ENCODE results near the gene TAF1C. TPM values are rescaled to one million over a fixed set of nuclear protein-coding genes. Genes with fewer than 3 reads are reported as not detected.

The TAF1C gene
- total and polyA plus RNA-seq, 2 of the 4 experiments (the other 2 are of a cell fraction) = 7.3 to 35.5 TPM

DNA sequence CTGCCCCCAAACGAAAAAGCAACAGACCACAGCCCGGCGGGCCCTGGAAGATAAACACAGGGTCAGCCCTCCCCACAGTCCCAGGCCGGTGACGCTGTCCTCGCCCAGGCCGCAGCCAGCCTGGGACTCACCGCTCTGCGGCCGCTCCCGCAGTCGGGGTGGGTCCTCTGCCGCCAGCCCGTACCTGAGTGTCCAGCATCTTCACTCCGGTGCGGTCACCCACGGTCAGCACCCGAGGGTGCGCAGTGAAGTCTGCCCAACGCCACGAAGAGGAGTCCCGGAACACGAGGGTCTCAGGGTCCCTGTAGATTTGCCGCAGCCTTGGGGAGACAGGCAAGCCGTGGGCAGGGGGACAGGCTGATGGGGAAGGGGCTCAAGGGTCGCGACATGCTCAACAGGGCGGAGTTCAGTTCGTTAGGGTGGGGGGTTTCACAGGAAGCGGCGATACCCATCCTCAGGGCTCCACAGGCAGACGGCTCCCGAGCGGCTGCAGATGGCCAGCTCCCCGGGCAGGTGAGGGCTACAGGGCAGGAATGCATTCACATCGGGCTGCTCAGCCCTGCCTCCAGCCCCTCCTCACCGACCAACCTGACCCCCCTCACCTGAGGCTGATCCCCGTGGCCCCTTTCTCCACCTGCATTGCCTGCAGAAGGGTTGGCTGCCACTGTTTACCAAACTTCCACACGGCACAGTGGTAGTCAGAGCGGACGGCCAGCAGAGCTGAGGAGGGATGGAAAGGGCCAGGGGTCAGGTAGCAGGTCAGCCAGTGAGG lies 5.5 kb downstream of the TAF1C start:
- H3K27me3 ChIP-seq (ENCODE audit: control insufficient read depth, insufficient read depth, low read length) = no peaks in the 10 kb centered on the region
- intact Hi-C loops (cut with micrococcal nuclease) = no loop called here
- no peak overlapping the region for H2BK20ac ChIP-seq (ENCODE audit: low read depth, low read length)
- H3K4ac ChIP-seq (ENCODE audit: low read depth, low read length) = no peak overlapping the region
- H3K4me3 ChIP-seq (ENCODE audit: insufficient read depth, low read depth, low read length) = no peak overlapping the region
- ChIA-PET CTCF (no interaction called here), POLR2A (ENCODE audit: unreplicated experiment) (no interaction called here)
- H3K14ac ChIP-seq (replicated peaks; ENCODE audit: low read depth, low read length) = no peak overlapping the region
- H3K79me1 ChIP-seq (ENCODE audit: low read depth in 1 of 2, low read length in 2 of 2) = peaks cover 13 to 45% of the 10 kb centered on the region in 2 experiments
- H3K36me3 ChIP-seq (ENCODE audit: control insufficient read depth, insufficient read depth, low read length) = peaks cover 56% of the 10 kb centered on the region
- no peak for TF ChIP-seq RAD21 (IDR thresholded peaks at IDR 0.05; ENCODE audit: low read length)
- no peak overlapping the region for H3K4me2 ChIP-seq (ENCODE audit: low read depth, low read length)
- H2BK15ac ChIP-seq (ENCODE audit: low read depth, low read length) = no peak overlapping the region
- H3K9ac ChIP-seq (ENCODE audit: low read depth, low read length) = no peak overlapping the region
- no peak for ATAC-seq (ENCODE audit: low read depth)
- H3K18ac ChIP-seq (ENCODE audit: low read depth, low read length) = no peak overlapping the region
- no peak overlapping the region for H4K8ac ChIP-seq (ENCODE audit: low read depth in 2 of 2, low read length in 2 of 2)
- 97% methylated on average over 15 of the region's 41 CpGs; no CpG with 5 or more reads in 1 of the 2 experiments for WGBS, 2 experiments (ENCODE audit: extremely low coverage in 2 of 2, insufficient read length in 1 of 2)
- no peak overlapping the region for H2BK5ac ChIP-seq (ENCODE audit: low read depth, low read length, poor library complexity, severe bottlenecking)
- H3K56ac ChIP-seq (ENCODE audit: extremely low read depth, insufficient read depth, low read length) = no peak overlapping the region
- no peak overlapping the region for H2BK120ac ChIP-seq (ENCODE audit: low read depth, low read length)
- no peaks in the 10 kb centered on the region for H3K9me3 ChIP-seq (ENCODE audit: control insufficient read depth, insufficient read depth, low read length)
- H2AK9ac ChIP-seq (replicated peaks; ENCODE audit: low read depth, low read length, poor library complexity) = peak overlapping the region; percentile 42
- dilution Hi-C loops (cut with HindIII; ENCODE audit: low sequenced_read_pairs, unreplicated experiment) = no loop called here
- in situ Hi-C loops (cut with MboI; ENCODE audit: low sequenced_read_pairs) = no loop called here
- peaks cover 25% of the 10 kb centered on the region for H4K20me1 ChIP-seq (ENCODE audit: insufficient read depth, low read length)
- H4K91ac ChIP-seq (ENCODE audit: insufficient read depth, low read depth, low read length) = no peak overlapping the region
- no TSS peak for BruUV-seq (replicated peaks)
- H3K4me1 ChIP-seq (ENCODE audit: control insufficient read depth, insufficient read depth, low read length) = peaks cover 14% of the 10 kb centered on the region
- no peak overlapping the region for H4K5ac ChIP-seq (ENCODE audit: low read depth, low read length)
- H2AFZ ChIP-seq (replicated peaks; ENCODE audit: low read length, poor library complexity) = no peak overlapping the region
- H3K9me1 ChIP-seq (ENCODE audit: insufficient read depth, low read length) = peaks cover 13% of the 10 kb centered on the region; the same call in 1 of the 2 replicates
- H3K27ac ChIP-seq (ENCODE audit: insufficient read depth, low read length) = no peak overlapping the region
- no peak overlapping the region for H3K23ac ChIP-seq (ENCODE audit: low read depth, low read length)
- no peak for DNase-seq
- no peak overlapping the region for H2AK5ac ChIP-seq (ENCODE audit: low read depth, low read length)
